ENCODE results near the gene EBF3.

Gene EBF3

GRCh38 chr10:129959544-129960480 is 4.3 kb downstream of the EBF3 start:
- DNase-seq = no peak

GRCh38 chr10:129958629-129959543 is 5.2 kb downstream of the EBF3 start:
- no peak for DNase-seq

GRCh38 chr10:129958148-129958628 is 5.9 kb downstream of the EBF3 start:
- DNase-seq = no peak

- no peak for DNase-seq
Measured at GRCh38 chr10:129956876-129957673, 7.0 kb downstream of the EBF3 start.

GRCh38 chr10:129956286-129956670 is 7.8 kb downstream of the EBF3 start:
- no peak for DNase-seq

GRCh38 chr10:129955601-129956285 is 8.3 kb downstream of the EBF3 start:
- DNase-seq = no peak

GRCh38 chr10:129954492-129955315 is 9.4 kb downstream of the EBF3 start:
- DNase-seq = no peak

- no peak for DNase-seq
Measured at GRCh38 chr10:129953119-129954051, 10.7 kb downstream of the EBF3 start.

- DNase-seq = no peak
Measured at GRCh38 chr10:129952378-129953118, 11.5 kb downstream of the EBF3 start.

GRCh38 chr10:129951970-129952265 is 12.2 kb downstream of the EBF3 start:
- no peak for DNase-seq

GRCh38 chr10:129951101-129951969 is 12.7 kb downstream of the EBF3 start:
- no peak for DNase-seq

GRCh38 chr10:129950676-129951075 is 13.4 kb downstream of the EBF3 start:
- DNase-seq = no peak

GRCh38 chr10:129949891-129950291 is 14.2 kb downstream of the EBF3 start:
- DNase-seq = no peak

GRCh38 chr10:129949411-129949810 is 14.7 kb downstream of the EBF3 start:
- DNase-seq = no peak

GRCh38 chr10:129946859-129947258 is 17.2 kb downstream of the EBF3 start:
- no peak for DNase-seq

GRCh38 chr10:129945941-129946760 is 17.9 kb downstream of the EBF3 start:
- DNase-seq = no peak
